GM18868 (cell line): ENCODE results near the gene TTC31.

ENCODE experiments used
- ATAC-seq: cut with Tn5 transposase; IDR thresholded peaks from one replicate; pipeline ENCODE4 v1.9.1; 2021; ENCODE audit warnings: mild to moderate bottlenecking, moderate library complexity; ENCODE audit not compliant: unreplicated experiment

The TTC31 gene

DNA sequence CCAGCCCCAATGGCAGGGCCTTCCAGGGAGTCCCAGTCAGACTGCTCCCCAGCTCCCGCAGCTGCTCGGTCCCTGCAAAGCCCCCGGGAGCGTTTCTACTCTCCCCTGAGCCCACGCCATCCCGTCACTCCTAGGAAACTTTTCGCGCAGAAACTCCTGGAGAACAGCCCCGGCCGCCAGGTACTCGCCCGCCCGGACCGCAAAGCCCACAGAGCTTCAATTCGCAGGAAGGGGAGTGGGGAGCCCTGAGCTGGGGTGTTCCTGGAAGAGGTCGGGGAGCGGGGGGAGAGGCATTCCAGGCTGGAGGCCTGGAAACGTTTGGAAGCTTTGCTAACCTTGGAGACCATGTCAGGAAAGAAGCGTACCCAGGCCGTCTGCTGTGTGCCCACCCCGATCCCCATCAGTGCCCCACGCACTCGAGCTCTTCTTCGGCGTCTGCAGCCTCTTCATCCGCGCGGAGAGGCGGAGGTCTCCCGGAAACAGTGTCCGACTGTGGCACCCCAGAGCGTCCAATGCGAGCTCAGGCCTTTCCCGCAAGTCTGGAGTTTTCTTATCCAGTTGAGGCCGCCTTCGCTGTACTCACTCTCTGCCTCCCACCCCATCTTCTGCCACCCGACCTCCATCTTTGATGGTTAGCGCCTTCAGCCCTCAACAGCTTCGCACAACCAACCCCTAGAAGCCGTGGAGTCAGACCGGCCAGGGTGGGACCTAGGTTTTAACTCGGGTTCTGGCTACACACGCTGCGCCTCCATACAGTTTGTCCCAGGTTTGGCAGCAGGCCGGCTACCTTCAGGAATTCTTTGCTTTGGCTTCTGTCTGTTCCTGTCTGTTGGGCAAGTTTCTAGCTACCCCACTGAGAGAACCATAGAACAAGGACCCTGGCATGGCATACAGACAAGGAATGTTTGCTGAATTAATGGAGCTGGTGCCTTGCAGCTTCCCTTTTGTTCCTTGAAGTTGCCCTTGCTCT, 20.9 kb downstream of the TTC31 start:
- no peak for ATAC-seq

DNA sequence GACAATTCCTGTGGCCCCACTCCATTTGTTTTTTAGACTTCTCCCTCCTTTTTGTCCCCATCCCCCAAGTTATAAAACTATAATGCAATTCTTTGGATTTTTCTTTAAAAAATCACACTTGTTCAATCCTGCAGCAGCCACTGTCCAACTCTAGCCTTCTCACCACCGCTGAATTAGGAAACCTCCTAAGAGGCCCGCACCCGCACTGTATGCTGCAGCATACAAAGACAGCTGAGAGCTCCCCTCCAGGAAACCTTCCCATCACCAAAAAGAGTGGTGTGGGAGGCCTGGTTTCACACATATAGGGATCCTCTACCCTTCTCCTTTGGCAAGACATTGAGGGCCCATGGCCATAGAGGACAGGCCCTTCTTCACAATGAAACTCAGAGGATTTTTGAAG, 21.7 kb downstream of the TTC31 start:
- ATAC-seq = no peak

DNA sequence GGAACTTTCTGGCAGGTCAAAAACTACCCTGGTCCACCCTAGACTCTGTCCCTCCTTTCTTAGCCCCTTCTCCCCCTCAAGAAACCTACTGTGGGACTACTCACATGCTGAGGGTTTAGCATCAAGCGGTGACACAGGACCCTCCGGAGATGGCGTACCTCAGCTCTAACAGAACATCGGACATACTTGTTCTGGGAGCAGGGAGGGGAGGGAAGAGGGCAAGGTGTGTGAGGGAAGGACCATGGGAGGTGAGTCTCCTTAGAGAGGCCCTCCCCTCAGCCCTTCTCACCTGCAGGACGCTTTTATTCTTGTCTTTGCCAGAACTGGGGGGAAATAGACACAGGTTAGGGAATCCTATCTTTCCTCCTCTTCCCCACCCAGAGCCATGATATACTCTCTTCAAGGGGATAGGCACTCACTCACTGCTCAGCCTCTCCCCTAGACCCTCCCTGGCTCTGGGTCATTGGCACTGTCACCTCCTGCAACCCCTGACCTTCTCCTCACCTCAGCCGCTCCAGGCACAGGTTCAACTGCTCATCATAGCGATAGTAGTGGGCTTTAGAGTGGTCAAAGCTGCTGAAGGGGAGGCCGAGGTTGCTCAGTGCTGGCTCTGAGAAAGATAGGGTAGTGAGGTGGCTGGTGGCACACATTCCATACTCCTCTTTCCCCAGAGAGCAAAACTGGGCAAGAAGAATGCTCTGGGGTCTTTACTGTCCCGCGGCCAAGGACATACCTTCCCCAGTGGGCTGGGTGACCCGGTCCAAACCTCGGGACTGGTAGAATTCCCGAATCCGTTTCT, 22.8 kb downstream of the TTC31 start:
- no peak for ATAC-seq

DNA sequence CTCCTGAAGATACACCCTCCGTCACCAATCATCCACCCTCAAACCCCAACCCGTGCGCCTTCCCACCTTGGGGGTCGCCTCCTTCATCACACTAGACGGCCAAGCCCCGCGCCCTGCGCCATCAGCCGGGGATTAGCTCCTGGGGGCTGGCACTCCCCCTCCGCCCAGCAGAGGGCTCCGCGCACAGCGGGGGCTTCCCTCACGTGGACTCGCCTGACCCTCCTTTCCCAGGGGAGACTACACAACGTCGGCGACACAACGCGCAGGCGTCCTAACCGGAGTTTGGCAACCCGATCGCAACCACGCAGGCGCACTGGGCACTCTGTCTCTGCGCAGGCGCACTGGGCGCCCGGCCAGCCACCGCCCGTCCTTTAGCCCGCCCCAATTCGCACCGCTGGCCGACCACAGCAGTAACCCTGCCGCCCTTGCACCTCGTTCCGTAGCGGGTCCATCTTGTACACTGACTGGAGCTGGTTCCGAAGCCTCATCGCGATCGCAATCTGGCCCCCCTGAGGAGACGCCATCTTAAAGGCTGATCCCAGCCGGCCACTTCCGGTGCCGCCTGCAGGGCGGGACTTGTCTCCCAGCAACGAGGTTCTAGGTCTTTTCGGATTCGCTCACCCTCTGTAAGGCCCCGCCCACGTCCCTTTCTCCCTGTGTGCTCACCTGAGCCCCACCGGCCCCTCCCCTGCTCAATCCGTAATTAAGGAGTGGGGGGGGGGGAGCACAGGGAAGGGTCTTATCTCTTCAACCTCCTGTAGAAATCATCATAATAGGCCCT, 24.5 kb downstream of the TTC31 start, which contains the start of gene PCGF1:
Gene PCGF1, minus strand, starts transcription at position 551 of the 781 bp plus-strand sequence. Its CDS starts 27 bp downstream, at position 524.
- ATAC-seq = peak; percentile 87

DNA sequence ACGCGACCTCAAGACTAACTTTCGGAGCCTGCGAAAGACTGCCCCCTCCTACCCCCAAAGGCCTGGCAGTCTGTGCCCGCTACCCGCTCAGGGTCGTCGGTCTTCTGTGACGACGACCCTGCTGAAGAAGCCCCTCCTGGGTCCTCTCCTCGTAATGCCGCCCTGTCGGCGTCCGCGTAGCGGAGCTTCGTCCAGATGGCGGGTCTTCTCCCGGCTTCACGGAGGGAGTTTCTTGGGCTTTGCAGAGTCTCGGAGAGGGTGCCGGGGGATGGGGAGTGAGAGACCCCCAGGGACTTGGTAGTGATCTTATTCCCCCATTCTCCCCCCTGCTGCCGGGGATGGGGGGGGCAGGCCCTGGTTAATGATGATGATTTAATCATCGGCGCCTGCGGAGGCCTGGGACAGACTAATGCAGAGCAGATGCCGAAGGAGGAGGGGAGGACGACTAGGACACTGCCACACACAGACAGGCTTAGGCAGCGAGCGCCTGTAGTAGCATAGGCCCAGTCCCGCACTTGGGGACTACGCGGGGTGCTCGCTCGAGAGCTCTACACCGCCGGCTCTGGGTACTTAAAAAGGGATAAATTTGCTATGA, 25.1 kb downstream of the TTC31 start:
- ATAC-seq = no peak

DNA sequence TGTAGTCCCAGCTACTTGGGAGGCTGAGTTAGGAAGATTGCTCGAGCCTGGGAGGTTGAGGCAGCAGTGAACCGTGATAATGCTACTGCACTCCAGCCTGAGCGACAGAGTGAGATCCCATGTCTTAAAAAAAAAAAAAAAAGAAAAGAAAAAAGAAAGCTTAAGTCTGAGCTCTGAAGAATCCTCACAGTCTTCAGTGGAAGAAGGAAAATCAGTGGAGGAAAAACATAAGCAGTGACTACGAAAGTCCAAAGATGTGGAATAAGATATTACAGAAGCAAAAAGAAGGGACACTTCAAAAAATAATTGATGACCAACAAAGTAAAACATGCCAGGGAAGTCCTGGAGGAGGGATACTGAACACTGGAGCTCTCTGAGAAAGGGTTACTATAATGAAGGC, 27.4 kb downstream of the TTC31 start:
- ATAC-seq = no peak

DNA sequence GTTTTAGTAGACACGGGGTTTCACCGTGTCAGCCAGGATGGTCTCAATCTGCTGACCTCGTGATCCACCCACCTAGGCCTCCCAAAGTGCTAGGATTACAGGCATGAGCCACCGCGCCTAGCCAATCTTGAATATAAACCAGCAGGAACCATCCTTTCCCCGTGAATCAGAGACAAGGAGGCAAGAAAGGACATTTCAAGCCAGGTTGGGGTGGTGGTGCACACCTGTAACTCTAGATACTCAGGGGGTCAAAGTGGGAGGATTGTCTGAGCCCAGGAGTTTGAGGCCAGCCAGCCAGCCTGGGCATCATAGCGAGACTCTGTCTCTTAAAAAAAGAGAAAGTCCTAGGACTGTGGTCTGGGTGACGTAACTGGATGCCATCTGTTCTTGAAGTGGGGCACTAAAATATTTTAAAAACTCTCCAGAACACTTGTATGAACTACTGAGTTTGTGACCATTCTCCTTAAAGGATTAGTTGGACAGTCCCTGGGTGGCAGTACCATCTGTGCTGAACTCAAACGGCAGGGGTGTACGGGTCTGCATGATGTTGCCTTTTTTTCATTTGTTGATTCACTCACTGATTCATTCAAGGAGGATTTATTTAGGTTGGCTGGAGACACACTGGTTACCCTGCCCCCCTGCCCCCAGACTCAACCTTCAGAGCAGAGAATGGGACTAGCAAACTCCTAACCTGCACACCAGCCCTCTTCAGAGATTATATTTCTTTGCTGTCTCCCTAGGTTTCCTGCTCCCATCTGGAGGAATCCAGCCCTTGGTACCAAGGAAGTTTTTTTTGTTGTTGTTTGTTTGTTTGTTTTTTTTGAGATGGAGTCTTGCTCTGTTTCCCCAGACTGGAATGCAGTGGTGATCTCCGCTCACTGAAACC, 28.5 kb downstream of the TTC31 start:
- no peak for ATAC-seq

DNA sequence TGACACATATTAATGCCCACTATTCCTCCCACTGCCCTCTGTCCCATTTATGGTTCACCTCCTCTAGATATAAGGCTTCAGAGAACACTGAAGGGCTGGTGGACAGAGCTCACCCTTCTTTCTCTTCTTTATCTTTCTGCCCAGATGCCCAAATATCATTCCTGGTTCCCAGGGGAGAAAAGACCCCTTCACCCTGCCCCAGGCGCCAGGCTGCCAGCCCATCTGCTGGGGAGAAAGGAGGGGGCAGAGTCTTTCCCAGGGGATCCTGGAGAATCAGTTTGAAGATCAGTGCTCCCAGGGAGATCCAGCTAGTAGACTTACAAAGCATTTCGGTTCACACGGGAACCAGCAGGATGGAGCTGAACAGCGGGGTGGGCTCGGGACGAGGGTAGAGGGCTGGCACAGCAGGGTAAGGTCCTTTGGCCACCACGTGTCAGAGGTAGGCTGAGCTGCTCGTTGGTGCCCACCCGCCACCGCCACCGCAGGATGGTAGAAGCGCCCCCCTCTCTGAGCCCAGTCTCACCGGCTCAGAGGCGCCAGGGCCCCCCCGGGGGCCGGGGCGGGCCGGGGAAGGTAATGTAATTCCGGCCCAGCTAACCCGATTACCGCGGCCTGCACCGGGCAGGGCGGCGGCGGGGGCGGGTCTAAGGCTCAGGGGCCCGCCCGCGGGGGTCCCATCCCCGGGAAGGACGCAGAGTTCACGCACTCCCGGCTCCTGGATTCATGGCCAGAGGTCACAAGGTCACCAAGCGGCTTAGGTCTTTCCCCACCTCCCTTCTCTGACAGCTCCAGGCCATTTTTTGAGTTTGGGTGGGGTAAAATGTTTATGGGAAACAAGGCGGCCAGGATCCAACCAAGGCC, 30.1 kb downstream of the TTC31 start:
- ATAC-seq = no peak

DNA sequence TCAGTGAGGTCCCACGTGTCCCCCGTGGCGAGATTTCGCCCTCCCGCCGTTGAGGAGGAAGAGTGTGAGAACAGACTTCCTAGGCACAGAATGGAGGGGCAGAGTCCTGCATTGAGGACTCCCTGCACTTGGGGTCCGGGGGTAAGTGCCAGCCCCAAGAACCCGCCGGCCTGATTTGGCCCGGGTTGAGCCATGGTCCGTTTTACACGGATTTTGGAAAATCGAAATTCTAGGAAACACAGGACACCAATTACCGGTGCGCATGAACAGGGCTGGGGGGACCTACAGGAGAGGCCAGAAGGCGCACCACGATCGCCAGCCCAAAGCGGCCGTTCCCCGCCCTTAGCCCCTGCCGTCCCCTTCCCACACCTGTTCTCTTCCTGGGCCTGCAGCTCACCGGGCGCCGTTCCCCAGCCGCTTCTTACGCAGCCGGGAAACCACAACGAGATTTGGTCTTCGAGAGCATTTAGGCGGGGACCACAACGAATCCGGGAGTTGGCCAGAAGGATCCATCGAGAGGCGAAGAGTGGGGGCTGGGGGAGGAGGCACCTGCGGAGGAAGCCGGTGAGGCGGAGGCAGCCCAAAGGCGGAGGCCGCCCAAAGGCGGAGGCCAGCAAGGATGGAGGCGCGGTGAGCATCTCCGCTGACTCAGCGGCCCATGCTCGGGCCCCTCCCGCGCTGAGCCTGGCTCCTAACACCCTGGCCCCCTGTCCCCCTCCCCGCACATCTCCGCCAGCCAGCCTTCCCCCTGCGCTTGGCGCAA, 30.9 kb downstream of the TTC31 start:
- ATAC-seq = no peak

DNA sequence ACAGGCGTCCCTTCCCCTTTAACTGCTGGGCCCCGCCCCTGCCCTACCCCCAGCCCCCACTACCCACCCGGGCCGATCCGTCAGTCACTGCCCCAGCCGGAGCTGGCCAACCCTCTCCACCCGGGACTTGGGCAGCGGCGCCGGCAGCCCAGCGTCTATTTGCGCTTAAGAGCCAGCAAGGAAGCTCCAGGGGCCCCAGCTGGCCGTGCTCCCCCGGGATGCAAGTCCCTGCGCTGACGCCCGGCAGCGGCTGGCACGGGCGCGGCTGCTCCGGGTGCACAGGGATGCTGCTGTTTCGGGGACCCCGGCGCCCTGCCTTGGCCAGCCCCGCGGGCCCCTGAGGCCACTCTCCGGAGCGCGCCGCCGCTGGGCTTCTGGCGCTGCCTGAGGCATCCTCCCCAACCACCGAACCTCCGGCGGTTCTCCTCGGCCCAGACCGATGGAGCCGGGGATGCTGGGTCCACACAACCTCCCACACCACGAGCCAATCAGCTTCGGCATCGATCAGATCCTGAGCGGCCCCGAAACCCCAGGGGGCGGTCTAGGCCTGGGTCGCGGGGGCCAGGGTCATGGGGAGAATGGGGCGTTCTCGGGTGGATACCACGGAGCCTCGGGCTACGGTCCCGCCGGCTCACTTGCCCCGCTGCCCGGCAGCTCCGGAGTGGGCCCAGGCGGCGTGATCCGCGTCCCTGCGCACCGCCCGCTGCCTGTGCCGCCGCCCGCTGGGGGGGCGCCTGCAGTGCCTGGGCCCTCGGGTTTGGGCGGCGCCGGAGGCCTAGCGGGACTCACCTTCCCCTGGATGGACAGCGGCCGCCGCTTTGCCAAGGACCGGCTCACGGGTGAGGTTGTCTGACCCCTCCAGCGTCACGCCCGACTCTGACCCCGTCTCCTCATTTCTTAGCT, 31.7 kb downstream of the TTC31 start, which contains the start of gene TLX2:
Gene TLX2, plus strand, starts transcription at position 83 of the 903 bp plus-strand sequence. Its CDS starts 357 bp downstream, at position 440.
- no peak for ATAC-seq

DNA sequence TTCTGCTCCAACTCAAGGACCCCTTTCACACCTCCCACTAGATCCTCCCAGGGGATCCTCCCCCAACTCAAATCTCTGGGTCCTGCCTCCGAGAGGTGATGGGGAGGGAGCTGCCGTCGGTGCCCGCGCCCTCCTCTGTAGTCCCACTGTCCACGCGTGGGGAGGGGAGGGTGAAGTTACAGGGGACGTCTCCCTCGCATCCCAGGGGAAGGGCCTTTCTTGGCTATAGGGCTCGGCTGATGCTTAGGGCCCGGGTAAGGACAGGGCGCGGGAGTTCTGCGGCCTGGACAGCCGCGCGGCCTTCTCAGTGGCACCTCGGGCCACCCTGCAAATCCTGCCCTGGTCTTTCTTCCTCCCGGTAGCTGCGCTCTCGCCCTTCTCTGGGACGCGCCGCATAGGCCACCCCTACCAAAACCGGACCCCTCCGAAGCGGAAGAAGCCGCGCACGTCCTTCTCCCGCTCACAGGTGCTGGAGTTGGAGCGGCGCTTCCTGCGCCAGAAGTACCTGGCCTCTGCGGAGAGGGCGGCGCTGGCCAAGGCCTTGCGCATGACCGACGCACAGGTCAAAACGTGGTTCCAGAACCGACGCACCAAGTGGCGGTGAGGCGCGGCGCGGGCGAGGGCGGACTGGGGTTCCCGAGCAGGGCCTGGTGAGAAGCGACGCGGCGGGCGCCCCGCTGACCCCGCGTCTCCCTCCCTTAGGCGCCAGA, 32.5 kb downstream of the TTC31 start:
- no peak for ATAC-seq

DNA sequence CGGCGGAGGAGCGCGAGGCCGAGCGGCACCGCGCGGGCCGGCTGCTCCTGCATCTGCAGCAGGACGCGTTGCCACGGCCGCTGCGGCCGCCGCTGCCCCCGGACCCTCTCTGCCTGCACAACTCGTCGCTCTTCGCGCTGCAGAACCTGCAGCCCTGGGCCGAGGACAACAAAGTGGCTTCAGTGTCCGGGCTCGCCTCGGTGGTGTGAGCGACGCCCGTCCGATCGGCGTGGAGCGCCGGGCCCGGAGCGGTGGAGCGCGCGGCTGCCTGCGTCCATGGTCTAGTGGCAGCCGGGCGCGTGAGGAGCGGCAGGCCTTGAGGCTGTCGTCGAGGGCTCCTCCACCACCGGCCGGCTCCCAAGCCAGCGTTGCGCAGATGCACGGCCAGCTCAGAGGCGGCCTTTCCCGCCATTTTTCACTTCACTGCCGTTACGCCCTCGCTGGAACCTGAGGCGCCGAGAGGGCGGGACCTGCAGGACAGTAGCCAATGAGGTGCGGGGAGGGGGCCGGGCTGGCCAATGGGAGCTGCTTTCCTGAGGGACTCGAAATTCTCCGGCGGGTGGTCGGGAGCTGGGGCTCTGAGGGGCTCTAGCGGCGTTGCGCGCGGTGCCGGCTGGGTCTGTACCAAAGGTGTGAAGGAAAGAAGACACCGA, 33.2 kb downstream of the TTC31 start:
- no peak for ATAC-seq

DNA sequence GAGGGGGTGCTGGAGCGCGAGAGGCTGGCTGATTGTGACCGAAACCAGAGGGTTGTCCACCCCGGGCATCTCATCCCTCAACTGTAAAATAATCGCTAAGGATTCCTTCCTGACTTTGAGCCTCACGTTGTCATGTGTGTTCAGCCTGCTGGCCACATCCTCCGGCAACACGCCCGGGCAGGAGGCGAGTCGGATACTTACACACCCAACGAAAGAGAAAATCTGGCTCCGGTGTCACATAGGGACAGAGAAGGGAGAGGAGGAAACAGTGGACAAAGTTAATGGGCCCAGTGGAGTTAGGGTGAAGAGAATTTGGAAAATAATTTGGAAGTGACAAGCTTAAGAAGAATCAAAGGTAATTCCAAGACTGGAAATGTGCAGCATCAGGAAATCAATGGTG, 33.8 kb downstream of the TTC31 start:
- ATAC-seq = no peak

DNA sequence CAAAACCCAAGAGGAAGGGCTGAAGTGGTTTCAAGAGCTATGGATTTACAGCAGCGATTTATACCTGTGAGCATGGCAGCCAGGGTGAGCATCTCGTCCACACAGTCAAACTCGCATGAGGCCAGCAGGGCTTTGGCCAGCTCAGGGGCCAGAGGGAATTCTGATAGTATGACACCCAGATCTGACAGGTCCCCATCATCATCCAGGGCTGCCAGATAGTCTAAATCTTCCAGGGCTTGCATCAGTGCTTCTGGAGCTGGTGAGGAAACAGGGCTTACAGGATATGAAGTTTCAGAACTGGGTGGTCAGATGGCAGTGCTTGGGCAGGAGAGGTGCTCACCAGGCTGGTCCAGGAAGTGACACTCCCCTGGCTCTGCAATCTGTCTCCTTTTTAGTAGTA, 39.6 kb downstream of the TTC31 start:
- ATAC-seq = no peak

DNA sequence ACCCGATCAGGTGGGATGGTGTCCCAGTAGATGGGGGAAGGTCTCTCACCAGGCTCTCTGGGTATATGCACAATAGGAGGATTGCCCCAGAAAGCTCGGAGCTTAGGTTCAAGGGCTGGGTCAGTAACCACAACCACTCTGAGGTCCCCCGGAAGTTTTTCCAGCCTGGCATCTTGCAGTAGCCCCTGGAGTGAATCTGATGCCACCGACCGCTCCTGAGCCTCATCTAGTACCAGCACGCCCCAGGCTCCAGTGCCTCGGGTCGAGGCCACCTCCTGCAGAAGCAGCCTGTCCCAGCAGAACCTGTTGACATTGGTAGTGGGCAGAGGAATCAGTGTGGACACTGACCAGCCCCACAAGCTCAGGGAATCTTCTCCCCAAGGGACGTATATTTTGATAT, 41.1 kb downstream of the TTC31 start:
- no peak for ATAC-seq
